HCT116 (cell line): ENCODE data around the gene ABTB2. TPM values are rescaled to one million over a fixed set of nuclear protein-coding genes. Genes with fewer than 3 reads are reported as not detected.

ENCODE experiments used
- ATAC-seq: fragments of 200-7000 bp; cut with Tn5 transposase; 2 replicates; pipeline ENCODE4 v1.9.1; 2020; ENCODE audit warnings: mild to moderate bottlenecking, moderate library complexity
- BruUV-seq: library from RNA; stranded (reverse); fragments of 400-500 nt; replicated peaks from 2 replicates; lab custom pipeline; 2021; lab: Mats Ljungman, UMichigan
- CTCF ChIA-PET: fragments of 300-600 bp; sonication (Branson Sonifier 250); formaldehyde crosslinking; loops from one replicate; lab custom pipeline; 2021; ENCODE audit warnings: antibody characterized with exemption; lab: Charles Lee
- POLR2A ChIA-PET: fragments of 300-600, 350-600 bp; sonication (Branson Sonifier 250); formaldehyde crosslinking; loops from one replicate; lab custom pipeline; 2021; ENCODE audit warnings: antibody characterized with exemption; lab: Charles Lee
- RAD21 ChIA-PET, 2 experiments: fragments of 300-600 bp; sonication (Branson Sonifier 250); formaldehyde crosslinking; loops; one replicate each; lab custom pipeline; 2023; ENCODE audit warnings: low total read pairs in 2 of 2; ENCODE audit not compliant: uncharacterized antibody in 2 of 2, unreplicated experiment in 2 of 2, low non-redundant PET in 1 of 2; lab: Charles Lee
- DNase-seq: peaks from one replicate; pipeline ENCODE4 v3.0.0-alpha.2; 2010; ENCODE audit warnings: low read depth, low spot score
- H2AFZ ChIP-seq: fragments of 200-600 bp; shearing (Covaris generic), sonication (generic); 2 replicates; pipeline ENCODE4 v1.6.1; 2017; ENCODE audit warnings: low read depth, mixed run types, mixed read lengths, antibody characterized with exemption, low read length; ENCODE audit not compliant: poor library complexity, severe bottlenecking
- H3K27ac ChIP-seq: 2 replicates; pipeline ENCODE4 v1.5.1; 2012; ENCODE audit warnings: low read depth, low read length
- H3K27me3 ChIP-seq: fragments of 200-600 bp; sonication (generic); 2 replicates; pipeline ENCODE4 v1.6.1; 2016; ENCODE audit warnings: mixed run types, low read length, mixed read lengths; ENCODE audit not compliant: insufficient read depth
- H3K36me3 ChIP-seq, 2 experiments: fragments of 200-500 bp in 1 of 2; fragments of 200-600 bp in 1 of 2; sonication (Bioruptor generic) in 1 of 2; sonication (generic) in 1 of 2; 2 replicates each; pipeline versions ENCODE4 v1.5.1 to v1.6.1; 2014 to 2016; ENCODE audit warnings: low read length in 2 of 2, inconsistent platforms in 1 of 2, mixed read lengths in 1 of 2, mixed run types in 1 of 2; ENCODE audit not compliant: insufficient read depth in 2 of 2, control insufficient read depth in 1 of 2
- H3K4me1 ChIP-seq, 2 experiments: fragments of 200-600 bp in 1 of 2; sonication (generic) in 1 of 2; 2 replicates each; pipeline versions ENCODE4 v1.5.1 to v1.6.1; 2012 to 2017; ENCODE audit warnings: low read length in 2 of 2, inconsistent platforms in 1 of 2, mild to moderate bottlenecking in 1 of 2, mixed read lengths in 1 of 2, mixed run types in 1 of 2, moderate library complexity in 1 of 2; ENCODE audit not compliant: insufficient read depth in 2 of 2, control insufficient read depth in 1 of 2
- H3K4me2 ChIP-seq: fragments of 200-600 bp; sonication (generic); 2 replicates; pipeline ENCODE4 v1.6.1; 2017; ENCODE audit warnings: mixed run types, low read length, mixed read lengths
- H3K4me3 ChIP-seq, 2 experiments: fragments of 200-600 bp in 1 of 2; sonication (generic) in 1 of 2; replicated peaks in 1 of 2; 2 replicates each; pipeline ENCODE4 v1.5.1; 2011 to 2016; ENCODE audit warnings: low read length in 2 of 2, control low read depth in 1 of 2, low read depth in 1 of 2, mild to moderate bottlenecking in 1 of 2, mixed read lengths in 1 of 2, mixed run types in 1 of 2
- H3K79me2 ChIP-seq: fragments of 200-600 bp; sonication (generic); 2 replicates; pipeline ENCODE4 v1.6.1; 2017; ENCODE audit warnings: mild to moderate bottlenecking, mixed run types, low read length, moderate library complexity, mixed read lengths; ENCODE audit not compliant: insufficient read depth
- H3K9ac ChIP-seq: fragments of 200-600 bp; sonication (generic); 2 replicates; pipeline ENCODE4 v1.6.1; 2016; ENCODE audit warnings: low read length, mixed read lengths
- H3K9me2 ChIP-seq: fragments of 200-600 bp; sonication (generic), shearing (Covaris generic); 2 replicates; pipeline ENCODE4 v1.6.1; 2017; ENCODE audit warnings: mixed run types, mild to moderate bottlenecking, moderate library complexity; ENCODE audit not compliant: insufficient read depth
- H3K9me3 ChIP-seq, 2 experiments: fragments of 200-500 bp in 1 of 2; fragments of 200-600 bp in 1 of 2; sonication (Bioruptor generic) in 1 of 2; sonication (generic) in 1 of 2; 2 replicates each; pipeline ENCODE4 v1.6.1; 2014 to 2017; ENCODE audit warnings: low read length in 2 of 2, mixed read lengths in 2 of 2, inconsistent platforms in 1 of 2, low read depth in 1 of 2, mild to moderate bottlenecking in 1 of 2, mixed run types in 1 of 2, moderate library complexity in 1 of 2; ENCODE audit not compliant: control insufficient read depth in 1 of 2, insufficient read depth in 1 of 2
- H4K20me1 ChIP-seq: fragments of 200-600 bp; sonication (generic), shearing (Covaris generic); 2 replicates; pipeline ENCODE4 v1.6.1; 2017; ENCODE audit warnings: mixed run types, mild to moderate bottlenecking, moderate library complexity; ENCODE audit not compliant: insufficient read depth
- CBX3 ChIP-seq: IDR thresholded peaks from 2 replicates; pipeline ENCODE4 v1.6.1; 2012; ENCODE audit warnings: low read depth
- CEBPB ChIP-seq: IDR thresholded peaks from 2 replicates; pipeline ENCODE4 v1.6.1; 2012; ENCODE audit warnings: low read depth
- EGR1 ChIP-seq: IDR thresholded peaks from 2 replicates; pipeline ENCODE4 v1.6.1; 2012; ENCODE audit warnings: low read depth
- ELF1 ChIP-seq: IDR thresholded peaks from 2 replicates; pipeline ENCODE4 v1.6.1; 2012; ENCODE audit warnings: low read depth, borderline replicate concordance
- EZH2 ChIP-seq: fragments of 200-600 bp; sonication (generic); IDR thresholded peaks from 2 replicates; pipeline ENCODE4 v1.6.1; 2017; ENCODE audit warnings: antibody characterized with exemption, mixed run types
- EZH2phosphoT487 ChIP-seq: fragments of 200-600 bp; IDR thresholded peaks from 2 replicates; pipeline ENCODE4 v1.6.1; 2018; ENCODE audit warnings: antibody characterized with exemption, borderline replicate concordance
- FOSL1 ChIP-seq: IDR thresholded peaks from 2 replicates; pipeline ENCODE4 v1.6.1; 2012; ENCODE audit warnings: low read depth
- JUND ChIP-seq: IDR thresholded peaks from 2 replicates; pipeline ENCODE4 v1.6.1; 2012
- POLR2A ChIP-seq: IDR thresholded peaks from 2 replicates; pipeline ENCODE4 v1.7.0; 2011; ENCODE audit warnings: borderline replicate concordance; ENCODE audit not compliant: insufficient read depth, insufficient read length; ENCODE audit errors: extremely low read depth
- POLR2AphosphoS5 ChIP-seq: IDR thresholded peaks from 2 replicates; pipeline ENCODE4 v1.6.1; 2011; ENCODE audit warnings: mild to moderate bottlenecking, low read depth, low read length, moderate library complexity
- RAD21 ChIP-seq: IDR thresholded peaks from 2 replicates; pipeline ENCODE4 v1.6.1; 2012; ENCODE audit warnings: low read depth, mild to moderate bottlenecking
- SP1 ChIP-seq: IDR thresholded peaks from 2 replicates; pipeline ENCODE4 v1.6.1; 2012; ENCODE audit warnings: low read depth
- SRF ChIP-seq: IDR thresholded peaks from 2 replicates; pipeline ENCODE4 v1.6.1; 2012; ENCODE audit warnings: low read depth
- TCF7L2 ChIP-seq: IDR thresholded peaks from 2 replicates; pipeline ENCODE4 v1.7.0; 2011; ENCODE audit warnings: borderline replicate concordance, inconsistent platforms; ENCODE audit not compliant: insufficient read depth, insufficient read length; ENCODE audit errors: extremely low read depth
- YY1 ChIP-seq: IDR thresholded peaks from 2 replicates; pipeline ENCODE4 v1.6.1; 2011; ENCODE audit warnings: low read length, low read depth, moderate library complexity, mild to moderate bottlenecking; ENCODE audit not compliant: insufficient replicate concordance; ENCODE audit errors: extremely low read depth
- intact Hi-C: fragments of 100-400 bp; cut with micrococcal nuclease; formaldehyde crosslinking; loops from 2 replicates; pipeline ENCODE4 v1.10.0; 2022
- total RNA-seq: library from RNA; stranded (reverse); gene quantifications from one replicate; pipeline ENCODE4 v1.2.1, GENCODE V29; 2021; ENCODE audit not compliant: unreplicated experiment
- TF ChIP-seq, protein P1 (sequence below): IDR thresholded peaks from 2 replicates; pipeline ENCODE4 v1.6.1; 2011; ENCODE audit warnings: mild to moderate bottlenecking, low read length, moderate library complexity; ENCODE audit not compliant: insufficient replicate concordance; ENCODE audit errors: extremely low read depth
- TF ChIP-seq, protein P2 (sequence below): IDR thresholded peaks from 2 replicates; pipeline ENCODE4 v1.6.1; 2012; ENCODE audit warnings: low read depth
- TF ChIP-seq, protein P3 (sequence below): IDR thresholded peaks from 2 replicates; pipeline ENCODE4 v1.6.1; 2012
- TF ChIP-seq, protein P4 (sequence below), 3 experiments: fragments of 200-600 bp in 1 of 3; sonication (generic) in 1 of 3; IDR thresholded peaks in 2 of 3; conservative IDR thresholded peaks in 1 of 3; 2 replicates each; pipeline ENCODE4 v1.5.1; 2012 to 2017; ENCODE audit warnings: low read depth in 2 of 3, low read length in 2 of 3, antibody characterized with exemption in 1 of 3, borderline replicate concordance in 1 of 3, control low read depth in 1 of 3, mild to moderate bottlenecking in 1 of 3, mixed read lengths in 1 of 3, mixed run types in 1 of 3, moderate library complexity in 1 of 3; ENCODE audit not compliant: insufficient read depth in 1 of 3

Gene ABTB2
- total RNA-seq, 1 experiment from 2014 or later = 6.8 TPM

DNA sequence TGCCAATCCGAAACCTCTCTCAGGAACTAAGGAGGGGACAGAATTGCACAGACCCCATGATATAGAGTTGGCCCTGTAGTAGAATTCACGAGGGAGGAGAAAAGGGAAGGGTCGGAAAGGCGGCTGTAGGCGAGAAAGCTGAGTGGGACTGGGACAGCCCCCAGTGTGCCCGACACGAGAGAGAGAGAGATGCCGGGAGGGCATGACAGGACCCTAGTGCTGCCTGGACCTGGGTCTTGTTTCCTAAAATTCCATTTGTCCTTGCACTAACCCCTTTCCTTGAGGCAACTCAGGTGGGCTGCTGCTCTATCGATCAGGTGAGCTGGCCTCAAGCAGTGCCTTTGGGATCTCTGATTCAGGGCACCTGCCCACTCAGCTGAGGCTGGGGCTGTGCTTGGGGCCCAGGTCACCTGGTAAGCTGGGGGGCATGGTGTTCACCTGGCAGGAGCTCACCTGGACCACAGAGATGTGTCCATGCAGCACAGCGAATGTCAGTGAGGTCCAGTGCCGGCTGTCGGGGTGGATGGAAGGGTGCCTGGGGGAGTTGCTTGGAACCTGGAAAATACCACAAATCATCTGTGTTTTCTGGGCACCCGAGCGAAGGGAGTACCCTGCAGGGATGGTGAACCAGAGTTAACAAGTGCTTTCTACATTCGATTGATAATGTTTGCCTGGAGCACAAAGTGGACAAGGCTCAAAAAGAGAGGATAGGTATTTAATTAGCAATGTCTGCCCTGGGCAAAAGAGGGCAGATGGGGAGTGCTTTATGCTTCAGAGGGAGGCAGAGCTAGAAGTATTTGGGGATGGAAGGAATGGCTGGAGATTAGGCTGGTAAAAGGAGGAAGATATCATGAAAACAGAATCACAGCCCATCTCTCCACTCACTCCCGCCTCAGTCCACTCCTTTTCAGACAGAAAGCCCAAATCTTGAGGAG, 190.7 kb downstream of the ABTB2 start:
- ChIA-PET CTCF (interaction anchor here (1.3 kb wide), 1 partner anchor 7 kb away, joined by 4 read pairs; no protein-coding TSS in a partner anchor), RAD21 (no interaction called here), POLR2A (no interaction called here)
- Histone ChIP-seq H3K36me3 (no peaks in the 10 kb centered on the region), H3K9ac (no peak overlapping the region), H3K4me2 (no peak overlapping the region), H4K20me1 (no peaks in the 10 kb centered on the region), H3K4me3 (no peak overlapping the region), H3K27me3 (no peaks in the 10 kb centered on the region), H3K9me3 (no peaks in the 10 kb centered on the region), H3K4me1 (peaks cover 0 to 9% of the 10 kb centered on the region in 2 experiments; a peak in 2 of 4 replicates), H3K9me2 (no peaks in the 10 kb centered on the region), H3K79me2 (no peaks in the 10 kb centered on the region), H2AFZ (no peak overlapping the region), H3K27ac (no peak overlapping the region)
- no TSS peak for BruUV-seq
- ATAC-seq (no peak), DNase-seq (no peak)
- intact Hi-C loops = no loop called here
- TF ChIP-seq RAD21 (no peak), CEBPB (no peak), FOSL1 (no peak), EGR1 (no peak), ELF1 (no peak), EZH2 (no peak), SP1 (no peak), EZH2phosphoT487 (no peak), TCF7L2 (no peak), YY1 (no peak), POLR2AphosphoS5 (no peak), SRF (no peak), CBX3 (no peak), POLR2A (no peak), JUND (no peak)
- TF ChIP-seq, protein P1, sequence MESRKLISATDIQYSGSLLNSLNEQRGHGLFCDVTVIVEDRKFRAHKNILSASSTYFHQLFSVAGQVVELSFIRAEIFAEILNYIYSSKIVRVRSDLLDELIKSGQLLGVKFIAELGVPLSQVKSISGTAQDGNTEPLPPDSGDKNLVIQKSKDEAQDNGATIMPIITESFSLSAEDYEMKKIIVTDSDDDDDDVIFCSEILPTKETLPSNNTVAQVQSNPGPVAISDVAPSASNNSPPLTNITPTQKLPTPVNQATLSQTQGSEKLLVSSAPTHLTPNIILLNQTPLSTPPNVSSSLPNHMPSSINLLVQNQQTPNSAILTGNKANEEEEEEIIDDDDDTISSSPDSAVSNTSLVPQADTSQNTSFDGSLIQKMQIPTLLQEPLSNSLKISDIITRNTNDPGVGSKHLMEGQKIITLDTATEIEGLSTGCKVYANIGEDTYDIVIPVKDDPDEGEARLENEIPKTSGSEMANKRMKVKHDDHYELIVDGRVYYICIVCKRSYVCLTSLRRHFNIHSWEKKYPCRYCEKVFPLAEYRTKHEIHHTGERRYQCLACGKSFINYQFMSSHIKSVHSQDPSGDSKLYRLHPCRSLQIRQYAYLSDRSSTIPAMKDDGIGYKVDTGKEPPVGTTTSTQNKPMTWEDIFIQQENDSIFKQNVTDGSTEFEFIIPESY = no peak
- TF ChIP-seq, protein P2, sequence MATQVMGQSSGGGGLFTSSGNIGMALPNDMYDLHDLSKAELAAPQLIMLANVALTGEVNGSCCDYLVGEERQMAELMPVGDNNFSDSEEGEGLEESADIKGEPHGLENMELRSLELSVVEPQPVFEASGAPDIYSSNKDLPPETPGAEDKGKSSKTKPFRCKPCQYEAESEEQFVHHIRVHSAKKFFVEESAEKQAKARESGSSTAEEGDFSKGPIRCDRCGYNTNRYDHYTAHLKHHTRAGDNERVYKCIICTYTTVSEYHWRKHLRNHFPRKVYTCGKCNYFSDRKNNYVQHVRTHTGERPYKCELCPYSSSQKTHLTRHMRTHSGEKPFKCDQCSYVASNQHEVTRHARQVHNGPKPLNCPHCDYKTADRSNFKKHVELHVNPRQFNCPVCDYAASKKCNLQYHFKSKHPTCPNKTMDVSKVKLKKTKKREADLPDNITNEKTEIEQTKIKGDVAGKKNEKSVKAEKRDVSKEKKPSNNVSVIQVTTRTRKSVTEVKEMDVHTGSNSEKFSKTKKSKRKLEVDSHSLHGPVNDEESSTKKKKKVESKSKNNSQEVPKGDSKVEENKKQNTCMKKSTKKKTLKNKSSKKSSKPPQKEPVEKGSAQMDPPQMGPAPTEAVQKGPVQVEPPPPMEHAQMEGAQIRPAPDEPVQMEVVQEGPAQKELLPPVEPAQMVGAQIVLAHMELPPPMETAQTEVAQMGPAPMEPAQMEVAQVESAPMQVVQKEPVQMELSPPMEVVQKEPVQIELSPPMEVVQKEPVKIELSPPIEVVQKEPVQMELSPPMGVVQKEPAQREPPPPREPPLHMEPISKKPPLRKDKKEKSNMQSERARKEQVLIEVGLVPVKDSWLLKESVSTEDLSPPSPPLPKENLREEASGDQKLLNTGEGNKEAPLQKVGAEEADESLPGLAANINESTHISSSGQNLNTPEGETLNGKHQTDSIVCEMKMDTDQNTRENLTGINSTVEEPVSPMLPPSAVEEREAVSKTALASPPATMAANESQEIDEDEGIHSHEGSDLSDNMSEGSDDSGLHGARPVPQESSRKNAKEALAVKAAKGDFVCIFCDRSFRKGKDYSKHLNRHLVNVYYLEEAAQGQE = no peak
- TF ChIP-seq, protein P3, sequence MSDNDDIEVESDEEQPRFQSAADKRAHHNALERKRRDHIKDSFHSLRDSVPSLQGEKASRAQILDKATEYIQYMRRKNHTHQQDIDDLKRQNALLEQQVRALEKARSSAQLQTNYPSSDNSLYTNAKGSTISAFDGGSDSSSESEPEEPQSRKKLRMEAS = no peak
- TF ChIP-seq, protein P4, sequence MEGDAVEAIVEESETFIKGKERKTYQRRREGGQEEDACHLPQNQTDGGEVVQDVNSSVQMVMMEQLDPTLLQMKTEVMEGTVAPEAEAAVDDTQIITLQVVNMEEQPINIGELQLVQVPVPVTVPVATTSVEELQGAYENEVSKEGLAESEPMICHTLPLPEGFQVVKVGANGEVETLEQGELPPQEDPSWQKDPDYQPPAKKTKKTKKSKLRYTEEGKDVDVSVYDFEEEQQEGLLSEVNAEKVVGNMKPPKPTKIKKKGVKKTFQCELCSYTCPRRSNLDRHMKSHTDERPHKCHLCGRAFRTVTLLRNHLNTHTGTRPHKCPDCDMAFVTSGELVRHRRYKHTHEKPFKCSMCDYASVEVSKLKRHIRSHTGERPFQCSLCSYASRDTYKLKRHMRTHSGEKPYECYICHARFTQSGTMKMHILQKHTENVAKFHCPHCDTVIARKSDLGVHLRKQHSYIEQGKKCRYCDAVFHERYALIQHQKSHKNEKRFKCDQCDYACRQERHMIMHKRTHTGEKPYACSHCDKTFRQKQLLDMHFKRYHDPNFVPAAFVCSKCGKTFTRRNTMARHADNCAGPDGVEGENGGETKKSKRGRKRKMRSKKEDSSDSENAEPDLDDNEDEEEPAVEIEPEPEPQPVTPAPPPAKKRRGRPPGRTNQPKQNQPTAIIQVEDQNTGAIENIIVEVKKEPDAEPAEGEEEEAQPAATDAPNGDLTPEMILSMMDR (IDR thresholded peaks at IDR 0.05 in 2 of 3, conservative IDR thresholded peaks at IDR 0.05 in 1 of 3; ENCODE audit: borderline replicate concordance in 1 of 3, insufficient read depth in 1 of 3, low read depth in 2 of 3, low read length in 2 of 3) = no peak
